HG03025 (cell line): ENCODE results near the gene CSTA.

Experiments used
- ATAC-seq: cut with Tn5 transposase; IDR thresholded peaks from one replicate; pipeline ENCODE4 v1.9.1; 2021; ENCODE audit warnings: mild to moderate bottlenecking, moderate library complexity; ENCODE audit not compliant: unreplicated experiment, low FRiP score

CSTA gene, protein sequence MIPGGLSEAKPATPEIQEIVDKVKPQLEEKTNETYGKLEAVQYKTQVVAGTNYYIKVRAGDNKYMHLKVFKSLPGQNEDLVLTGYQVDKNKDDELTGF

DNA sequence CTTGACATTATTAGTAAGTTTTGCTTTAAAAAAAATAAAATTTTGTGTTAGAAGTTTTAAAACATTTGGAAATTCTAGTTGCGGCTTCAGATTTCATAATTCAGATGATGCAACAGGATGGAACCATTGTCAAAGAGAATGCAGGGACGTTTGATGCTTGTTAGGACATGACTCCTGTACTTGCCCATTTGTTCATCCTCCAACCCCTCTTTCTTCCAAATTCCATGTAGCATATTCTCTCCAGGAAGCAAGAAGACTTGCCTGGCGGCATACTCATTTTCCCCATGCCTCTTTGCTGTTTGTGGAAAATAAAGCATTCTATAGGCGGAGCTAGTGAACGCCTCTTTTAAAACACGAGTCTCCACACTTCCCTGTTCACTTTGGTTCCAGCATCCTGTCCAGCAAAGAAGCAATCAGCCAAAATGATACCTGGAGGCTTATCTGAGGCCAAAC lies at the start of gene CSTA:
CSTA (plus strand) TSS at position 378 of the 453 bp plus-strand sequence; CDS start at position 423, 45 bp downstream.
- ATAC-seq = no peak

DNA sequence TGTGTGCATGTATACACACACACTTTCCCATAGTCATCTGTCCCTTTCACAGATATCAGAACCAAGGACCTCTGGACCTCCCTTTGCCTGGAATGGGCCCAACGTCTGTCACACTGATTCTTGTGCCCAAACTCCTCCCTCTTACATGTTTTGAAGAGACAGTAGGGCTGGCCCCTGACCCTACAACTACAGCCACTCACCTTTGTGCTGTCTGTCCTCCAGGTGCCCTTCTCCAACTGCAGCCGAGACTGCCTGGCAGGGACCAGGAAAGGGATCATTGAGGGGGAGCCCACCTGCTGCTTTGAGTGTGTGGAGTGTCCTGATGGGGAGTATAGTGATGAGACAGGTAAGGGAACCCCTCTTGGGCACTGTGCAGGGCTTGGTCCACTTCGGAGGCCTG lies 43.2 kb upstream of the CSTA start:
- no peak for ATAC-seq

DNA sequence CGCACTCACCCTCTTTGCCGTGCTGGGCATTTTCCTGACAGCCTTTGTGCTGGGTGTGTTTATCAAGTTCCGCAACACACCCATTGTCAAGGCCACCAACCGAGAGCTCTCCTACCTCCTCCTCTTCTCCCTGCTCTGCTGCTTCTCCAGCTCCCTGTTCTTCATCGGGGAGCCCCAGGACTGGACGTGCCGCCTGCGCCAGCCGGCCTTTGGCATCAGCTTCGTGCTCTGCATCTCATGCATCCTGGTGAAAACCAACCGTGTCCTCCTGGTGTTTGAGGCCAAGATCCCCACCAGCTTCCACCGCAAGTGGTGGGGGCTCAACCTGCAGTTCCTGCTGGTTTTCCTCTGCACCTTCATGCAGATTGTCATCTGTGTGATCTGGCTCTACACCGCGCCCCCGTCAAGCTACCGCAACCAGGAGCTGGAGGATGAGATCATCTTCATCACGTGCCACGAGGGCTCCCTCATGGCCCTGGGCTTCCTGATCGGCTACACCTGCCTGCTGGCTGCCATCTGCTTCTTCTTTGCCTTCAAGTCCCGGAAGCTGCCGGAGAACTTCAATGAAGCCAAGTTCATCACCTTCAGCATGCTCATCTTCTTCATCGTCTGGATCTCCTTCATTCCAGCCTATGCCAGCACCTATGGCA lies 41.1 kb upstream of the CSTA start:
- ATAC-seq = no peak

DNA sequence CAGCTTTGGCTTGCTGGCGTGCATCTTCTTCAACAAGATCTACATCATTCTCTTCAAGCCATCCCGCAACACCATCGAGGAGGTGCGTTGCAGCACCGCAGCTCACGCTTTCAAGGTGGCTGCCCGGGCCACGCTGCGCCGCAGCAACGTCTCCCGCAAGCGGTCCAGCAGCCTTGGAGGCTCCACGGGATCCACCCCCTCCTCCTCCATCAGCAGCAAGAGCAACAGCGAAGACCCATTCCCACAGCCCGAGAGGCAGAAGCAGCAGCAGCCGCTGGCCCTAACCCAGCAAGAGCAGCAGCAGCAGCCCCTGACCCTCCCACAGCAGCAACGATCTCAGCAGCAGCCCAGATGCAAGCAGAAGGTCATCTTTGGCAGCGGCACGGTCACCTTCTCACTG lies 40.6 kb upstream of the CSTA start:
- ATAC-seq = no peak

DNA sequence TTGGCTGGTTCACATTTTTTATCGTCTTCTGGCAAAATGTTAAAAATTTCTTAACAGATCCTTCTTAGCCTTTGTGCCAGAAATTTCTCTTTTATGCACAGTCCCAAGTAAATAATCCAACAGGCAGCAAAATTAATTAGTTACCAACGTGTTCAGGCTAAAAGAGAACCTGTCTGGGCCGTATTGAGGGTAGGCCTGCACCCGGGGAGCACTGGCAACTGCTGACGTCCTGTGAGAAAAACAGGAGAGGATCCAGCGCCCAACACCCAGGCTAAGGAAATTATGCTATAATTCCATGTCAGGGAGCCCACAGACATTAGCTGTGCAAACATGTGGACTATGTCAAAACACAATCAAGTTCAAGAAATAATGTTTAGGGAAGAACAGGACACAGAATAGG lies 30.7 kb upstream of the CSTA start:
- ATAC-seq = no peak

DNA sequence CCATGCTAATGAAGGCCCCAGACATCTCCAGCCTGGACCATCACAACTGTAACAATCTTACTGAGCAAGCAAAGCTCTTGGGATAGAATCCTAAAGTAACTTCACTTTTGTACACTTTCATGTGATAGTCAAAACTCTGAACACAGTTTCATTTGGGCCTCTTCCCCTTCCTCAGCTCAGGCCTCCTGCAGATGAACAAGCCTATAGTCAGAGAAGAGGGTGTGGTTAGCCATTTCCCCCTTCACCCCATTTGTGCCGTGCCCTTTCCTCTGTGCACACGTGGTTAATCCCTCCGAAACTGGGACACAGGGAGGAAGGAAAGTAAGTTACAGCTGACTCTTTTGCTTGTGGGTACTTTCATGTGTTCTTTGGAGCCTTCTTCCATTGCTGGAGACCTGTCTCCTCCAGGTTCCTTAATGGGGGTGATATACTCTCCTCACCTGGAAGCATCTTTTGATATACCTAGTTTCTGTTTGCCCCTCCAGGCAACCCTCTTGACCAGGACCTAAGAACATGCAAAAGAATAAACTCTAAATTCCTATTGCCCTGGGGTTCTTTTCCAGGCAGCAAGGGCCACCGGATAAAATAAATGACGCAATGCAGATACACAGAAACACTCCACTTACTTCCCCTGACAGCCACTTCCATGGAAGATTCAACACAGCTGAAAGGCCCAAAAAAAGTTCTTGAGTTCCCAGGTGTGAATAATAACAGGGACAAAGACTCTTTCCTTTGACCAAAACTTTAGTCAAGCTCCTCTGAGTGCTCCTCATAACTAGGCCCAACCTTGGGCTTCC lies 29.6 kb upstream of the CSTA start:
- ATAC-seq = no peak

DNA sequence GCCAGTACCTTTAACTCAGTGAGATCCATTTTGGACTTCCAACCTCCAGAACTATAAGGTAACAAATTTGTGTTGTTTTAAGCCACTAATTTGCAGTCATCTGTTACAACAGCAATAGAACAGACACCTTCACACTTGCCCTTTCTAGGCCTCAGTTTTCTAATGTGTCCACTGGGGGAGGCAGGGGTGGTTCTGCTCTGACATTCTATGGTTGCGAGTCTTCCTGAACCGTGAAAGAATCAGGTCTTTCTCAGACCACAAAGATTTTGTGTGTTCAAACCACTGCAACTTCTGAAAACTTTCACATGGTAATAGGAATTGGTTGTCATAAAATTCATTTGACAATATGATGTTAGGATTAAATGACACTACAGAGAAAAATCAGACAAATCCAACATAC lies 26.8 kb upstream of the CSTA start:
- ATAC-seq = no peak

DNA sequence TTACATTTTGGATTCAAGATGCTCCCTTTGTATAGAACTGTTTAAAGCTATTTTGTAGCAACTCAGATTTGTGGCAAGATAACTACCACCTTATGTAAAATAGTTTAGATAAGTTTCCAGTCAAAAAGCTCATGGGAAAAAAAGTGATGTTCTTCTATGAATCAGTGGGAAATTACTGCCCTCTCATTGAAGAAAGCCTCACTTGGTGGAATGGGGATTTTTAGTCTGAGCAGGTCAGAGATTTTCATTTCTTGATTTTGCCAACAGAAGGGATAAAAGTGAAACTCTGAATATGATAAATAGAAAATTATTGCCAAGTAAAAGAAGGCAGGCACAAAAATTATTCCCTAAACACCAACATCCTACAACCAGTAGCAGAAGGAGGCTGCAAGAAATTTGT lies 25.8 kb upstream of the CSTA start:
- no peak for ATAC-seq

DNA sequence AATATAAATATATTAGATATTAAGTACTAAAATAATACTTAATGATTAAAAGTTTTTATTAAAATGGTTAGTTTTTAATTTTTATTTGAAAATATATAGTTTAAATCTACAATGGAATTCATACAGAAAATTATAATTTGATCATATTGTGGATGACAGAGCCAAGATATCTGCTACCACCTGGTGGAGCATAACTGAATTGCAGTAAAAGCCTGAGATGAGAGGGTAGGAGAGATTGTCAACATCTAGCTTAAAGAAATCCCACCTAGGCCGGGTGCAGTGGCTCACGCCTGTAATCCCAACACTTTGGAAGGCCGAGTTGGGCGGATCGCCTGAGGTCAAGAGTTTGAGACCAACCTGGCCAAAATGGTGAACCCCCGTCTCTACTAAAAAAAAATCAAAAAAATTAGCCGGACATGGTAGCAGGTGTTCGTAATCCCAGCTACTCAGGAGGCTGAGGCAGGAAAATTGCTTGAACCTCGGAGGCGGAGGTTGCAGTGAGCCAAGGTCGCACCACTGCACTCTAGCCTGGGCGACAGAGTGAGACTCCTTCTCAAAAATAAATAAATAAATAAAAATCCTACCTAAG lies 25.1 kb upstream of the CSTA start:
- ATAC-seq = no peak

DNA sequence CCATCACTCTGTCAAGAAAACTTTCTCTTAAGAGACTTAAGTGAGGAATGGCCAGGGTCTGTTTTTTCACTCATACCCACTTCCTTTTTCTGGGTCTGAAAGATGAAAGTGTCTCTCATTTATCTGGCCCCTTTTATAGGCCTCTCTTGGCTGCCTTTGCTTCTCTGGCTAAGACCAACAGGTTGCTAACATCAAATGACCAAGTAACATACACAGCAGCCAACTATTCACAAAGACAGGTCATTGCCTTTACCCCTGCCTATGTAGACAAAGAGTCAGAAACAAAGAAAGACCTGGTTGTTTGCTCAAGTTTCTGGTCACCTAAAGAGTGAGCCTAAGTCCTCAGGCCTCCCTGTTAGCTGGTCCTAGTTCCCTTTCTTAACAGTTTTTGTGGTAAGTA lies 24.0 kb upstream of the CSTA start:
- ATAC-seq = peak; percentile 88

DNA sequence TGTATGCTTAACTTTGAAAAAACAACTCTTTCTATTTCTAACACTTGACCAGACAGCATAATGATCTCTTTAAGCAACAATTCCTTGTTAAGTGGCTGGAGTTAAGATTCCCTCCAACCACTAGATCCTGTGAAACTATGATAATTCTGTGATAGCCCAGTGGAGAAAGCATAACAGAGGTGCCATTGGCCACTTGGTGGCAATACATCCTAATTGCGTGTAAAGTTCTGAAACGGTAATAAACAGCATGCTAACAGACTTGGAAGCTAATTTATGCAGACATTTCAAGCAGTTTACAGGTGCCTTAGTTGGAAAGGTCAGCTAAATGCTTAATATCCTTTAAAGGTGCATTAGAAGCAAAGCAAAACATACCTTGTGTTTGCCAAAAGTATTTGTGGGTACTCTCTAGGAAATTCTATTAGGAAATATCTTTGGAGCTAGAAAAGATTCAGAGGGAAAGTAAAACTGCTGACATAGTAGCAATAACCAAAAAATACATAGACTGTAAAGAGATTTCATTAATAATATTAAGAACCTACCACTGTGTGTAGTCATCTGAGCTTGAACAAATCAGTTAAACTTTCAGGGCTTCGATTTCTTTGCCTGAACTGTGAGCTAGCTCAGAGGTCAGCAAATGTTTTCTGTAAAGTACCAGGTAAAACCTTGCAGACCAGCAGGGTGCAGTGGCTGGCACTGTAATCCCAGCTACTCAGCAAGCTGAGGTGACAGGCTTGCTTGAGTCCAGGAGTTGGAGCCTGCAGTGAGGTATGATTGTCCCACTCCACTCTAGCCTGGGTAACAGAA lies 19.0 kb upstream of the CSTA start:
- no peak for ATAC-seq

DNA sequence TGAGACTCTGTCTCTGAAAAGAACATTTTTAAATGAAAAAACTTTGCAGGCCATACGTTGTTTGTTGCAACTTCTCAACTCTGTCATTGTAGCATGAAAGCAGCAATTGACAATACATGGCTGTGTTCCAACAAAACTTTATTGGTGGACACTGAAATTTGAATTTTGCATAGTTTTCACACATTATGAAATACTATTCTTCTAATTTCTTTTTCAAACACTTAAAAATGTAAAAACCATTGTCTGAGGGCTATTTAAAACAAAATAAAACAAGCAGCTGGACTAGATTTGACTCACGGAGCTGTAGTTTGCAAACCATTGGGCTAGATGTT lies 18.5 kb upstream of the CSTA start:
- no peak for ATAC-seq

DNA sequence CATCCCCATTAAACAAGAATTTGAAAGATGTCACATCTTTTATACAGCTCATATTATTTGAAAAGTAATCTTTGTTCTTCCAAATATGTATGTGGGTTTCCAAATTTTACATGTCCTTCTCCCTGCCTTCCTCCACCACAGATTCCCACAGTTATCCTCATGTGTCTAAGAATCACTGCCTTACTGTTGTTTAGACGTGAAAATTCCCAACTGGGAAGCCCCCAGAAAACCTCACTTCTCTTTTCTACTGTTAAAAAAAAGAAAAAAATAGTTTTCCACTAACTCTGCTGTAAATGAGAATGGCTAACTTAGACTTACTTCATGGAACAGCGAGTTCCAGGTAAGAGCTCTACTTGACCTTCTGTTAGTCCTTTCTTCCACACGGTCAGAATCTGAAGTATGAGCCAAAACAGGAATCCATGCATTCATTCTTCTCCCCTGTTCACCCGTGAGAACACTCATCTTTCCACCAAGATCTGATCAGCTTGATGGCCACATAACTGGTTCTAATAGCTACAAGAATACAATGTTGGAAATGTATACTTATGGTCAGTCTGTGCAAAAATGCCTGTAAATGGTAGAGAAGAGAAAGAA lies 17.9 kb upstream of the CSTA start:
- no peak for ATAC-seq

DNA sequence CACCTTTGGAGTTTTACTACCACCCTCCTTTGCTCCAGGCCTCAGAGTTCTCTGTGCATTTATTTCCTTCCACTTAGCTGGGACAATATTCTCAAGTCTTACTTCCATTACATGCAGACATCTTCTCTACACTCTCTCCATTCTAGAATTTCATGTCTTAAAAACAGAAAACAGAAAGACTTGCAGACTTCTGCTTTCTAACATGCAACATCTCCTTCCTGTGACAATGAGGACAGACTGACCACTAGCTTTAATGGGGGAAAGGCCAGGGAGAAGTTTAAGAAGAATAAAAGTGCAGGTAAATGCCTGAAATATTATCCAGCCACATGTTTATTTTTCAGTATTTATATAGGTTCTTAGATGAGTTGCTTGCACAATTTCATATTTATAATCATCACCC lies 17.1 kb upstream of the CSTA start:
- ATAC-seq = no peak

DNA sequence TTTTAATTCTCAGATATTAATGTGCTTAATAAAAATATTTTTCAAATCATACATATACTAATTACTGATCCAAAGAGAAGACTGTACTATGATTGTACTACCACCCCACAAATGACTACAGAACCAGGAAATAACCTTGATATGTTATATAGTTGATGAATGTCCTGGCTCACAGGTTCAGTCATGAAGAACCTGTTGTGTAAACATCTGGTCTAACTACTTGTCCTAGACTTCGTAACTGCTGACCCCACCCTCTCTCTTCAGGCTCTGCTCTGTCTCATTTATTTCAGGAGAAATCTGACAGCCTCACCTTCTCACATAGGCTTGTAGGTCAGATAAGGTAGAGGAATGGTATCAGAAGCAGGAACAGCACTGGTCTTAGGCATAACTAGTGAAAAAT lies 14.7 kb upstream of the CSTA start:
- no peak for ATAC-seq

DNA sequence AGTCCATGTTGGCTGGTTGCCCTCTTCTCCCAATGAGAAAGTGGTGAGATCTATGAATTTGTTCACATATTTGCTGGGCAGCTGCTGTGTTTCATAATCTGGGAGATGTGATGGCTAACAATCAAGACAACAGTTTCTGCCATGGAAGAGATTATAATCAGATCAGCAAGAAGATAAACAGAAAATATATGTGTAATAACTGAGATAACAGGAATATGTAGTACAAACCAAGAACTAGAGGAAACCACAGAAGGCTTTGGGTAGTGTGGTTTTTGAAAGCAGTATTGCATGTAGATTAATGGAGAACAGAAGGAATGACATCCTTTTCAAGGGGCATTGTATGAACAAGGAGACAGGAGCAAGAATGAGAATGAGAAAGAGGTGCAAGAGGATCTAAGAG lies 12.2 kb upstream of the CSTA start:
- ATAC-seq = no peak

DNA sequence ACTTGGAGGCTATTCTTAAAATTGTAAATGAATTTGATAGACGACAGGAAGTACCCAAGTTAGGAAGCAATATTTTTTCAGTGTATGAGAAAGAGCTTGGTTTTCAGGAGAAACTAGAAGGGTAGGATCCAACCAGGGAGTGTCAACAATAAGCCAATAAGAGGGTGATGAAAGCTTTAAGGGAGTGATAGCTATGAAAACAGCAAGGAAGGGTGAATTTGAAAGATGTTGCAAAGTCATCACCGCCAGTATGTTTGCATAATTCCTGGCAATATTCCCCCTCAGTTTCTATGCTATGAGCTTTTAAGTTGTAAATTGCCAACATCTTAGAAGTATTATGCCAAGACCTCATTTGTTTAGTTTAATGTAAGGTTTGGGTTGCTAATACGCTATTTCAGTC lies 11.8 kb upstream of the CSTA start:
- no peak for ATAC-seq

DNA sequence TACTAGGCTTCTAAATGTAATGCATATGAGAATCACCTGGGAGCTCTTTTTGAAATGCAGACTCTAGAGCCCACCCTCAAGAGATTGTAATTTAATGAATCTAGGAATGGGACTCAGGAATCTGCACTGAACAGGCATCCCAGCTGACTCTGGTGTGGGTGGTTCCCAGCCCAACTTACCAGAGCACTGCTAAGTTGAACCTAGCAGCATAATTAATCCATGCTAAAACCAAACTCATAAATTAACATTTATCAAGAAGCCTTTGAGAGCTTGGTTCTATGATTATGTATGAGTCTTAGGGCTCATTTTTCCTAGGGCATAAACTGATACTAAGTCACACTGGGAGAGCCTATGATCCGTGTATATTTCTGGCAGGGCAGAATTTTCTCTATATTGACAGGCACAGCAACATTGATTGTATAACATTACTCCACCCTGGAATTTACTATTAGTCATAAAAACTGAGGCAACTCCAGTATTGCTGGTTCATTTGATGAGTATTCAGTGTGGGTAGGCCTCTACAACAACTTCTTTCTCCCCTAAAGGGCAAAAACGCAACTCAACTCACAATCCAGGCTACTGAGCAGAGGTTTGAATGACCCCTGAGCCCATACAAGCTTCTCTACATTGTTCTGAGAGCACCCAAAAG lies 10.7 kb upstream of the CSTA start:
- no peak for ATAC-seq

DNA sequence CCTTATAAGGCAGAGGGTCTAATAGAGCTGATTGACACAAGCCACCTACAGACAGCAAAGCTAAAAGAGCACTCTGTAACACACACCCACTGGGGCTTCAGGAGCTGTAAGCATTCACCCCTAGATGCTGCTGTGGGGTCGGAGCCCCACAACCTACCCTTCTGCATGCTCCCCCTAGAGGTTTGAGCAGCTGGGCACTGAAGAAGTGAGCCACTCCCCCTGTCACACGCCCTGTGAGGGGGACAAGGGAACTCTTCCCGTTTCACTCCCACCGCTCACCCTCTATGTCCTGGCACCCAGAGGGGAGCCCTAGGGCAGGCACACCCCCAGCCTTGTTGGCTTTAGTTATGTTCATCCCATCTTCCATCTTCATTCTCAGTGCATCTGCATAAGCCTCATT lies 9.4 kb upstream of the CSTA start:
- ATAC-seq = no peak

DNA sequence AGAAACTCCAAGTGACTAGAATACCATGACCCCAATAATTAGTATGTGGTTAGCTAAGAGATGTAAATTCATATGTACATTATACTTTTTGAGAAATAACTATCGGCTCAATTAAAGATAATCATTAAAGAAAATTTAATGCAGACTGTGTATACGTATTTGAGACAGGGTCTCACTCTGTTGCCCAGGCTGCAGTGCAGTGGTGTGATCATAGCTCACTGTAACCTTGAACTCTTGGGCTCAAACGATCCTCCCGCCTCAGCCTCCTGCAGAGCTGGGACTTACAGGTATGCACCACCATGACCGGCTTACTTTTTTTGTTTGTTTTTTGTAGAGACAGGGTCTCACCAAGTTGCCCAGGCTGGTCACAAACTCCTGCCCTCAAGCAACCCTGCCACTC lies 8.7 kb upstream of the CSTA start:
- no peak for ATAC-seq
